ENCODE data around the gene UGT1A8.
A peak's percentile ranks its signal among the peaks of the same experiment; 100 is the strongest.
"Not testable (repeated sequence)": the region's sequence is repeated elsewhere in the genome, so short reads cannot be mapped to it uniquely, and the experiment has no call there.

Gene UGT1A8

DNA sequence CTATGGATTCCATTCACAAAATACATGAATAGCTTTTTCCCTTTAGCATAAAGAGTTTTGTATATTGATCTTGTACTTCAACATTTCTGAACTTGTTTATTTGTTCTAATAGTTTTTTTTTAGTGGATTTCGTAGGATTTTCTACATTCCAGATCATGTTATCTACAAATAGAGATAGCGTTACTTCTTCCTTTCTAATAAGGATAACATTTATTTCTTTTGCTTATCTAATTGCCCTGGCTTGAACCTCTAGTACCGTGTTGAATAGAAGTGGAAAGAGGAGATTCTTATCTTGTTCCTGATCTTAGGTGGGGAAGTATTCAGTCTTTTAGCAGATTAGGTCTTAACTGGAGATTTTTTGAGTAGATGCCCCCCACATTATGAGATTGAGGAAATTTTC, 84.8 kb downstream of the UGT1A8 start:
- in situ Hi-C loops (cut with HindIII; ENCODE audit: low pct_ligation_motif_present, low pct_unique_long_range_greater_than_20kb, low sequenced_read_pairs): no loop called here
- no peak for DNase-seq

DNA sequence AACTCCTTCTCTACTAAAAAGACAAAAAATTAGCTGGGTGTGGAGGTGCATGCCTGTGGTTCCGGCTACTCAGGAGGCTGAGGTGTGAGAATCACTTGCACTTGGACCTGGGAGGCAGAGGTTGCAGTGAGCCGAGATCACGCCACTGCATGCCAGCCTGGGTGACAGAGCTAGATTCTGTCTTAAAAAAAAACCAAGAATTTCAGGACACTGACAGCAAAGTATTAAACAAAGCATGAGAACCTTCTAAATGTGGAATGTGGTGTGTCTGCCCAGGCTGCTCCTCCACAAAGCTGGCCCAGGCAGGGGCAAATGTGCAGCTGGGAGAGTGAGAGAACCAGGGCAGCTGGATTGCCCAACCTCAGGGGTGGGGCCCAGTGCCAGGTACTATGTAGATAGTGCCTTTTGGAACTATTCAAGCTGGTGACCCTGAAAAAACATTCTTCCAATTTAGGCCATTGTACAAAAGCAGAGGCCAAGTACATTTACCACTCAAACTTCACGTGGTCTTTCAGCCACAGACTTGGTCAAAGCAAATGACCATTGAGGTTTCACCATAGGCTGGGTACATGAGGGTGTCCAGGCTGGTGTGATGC, 88.6 kb downstream of the UGT1A8 start:
- no peak for DNase-seq

GRCh38 chr2:233706720-233707119, 89.3 kb downstream of the UGT1A8 start:
- in situ Hi-C loops (cut with HindIII; ENCODE audit: low pct_ligation_motif_present, low pct_unique_long_range_greater_than_20kb, low sequenced_read_pairs): no loop called here
- DNase-seq: no peak

More for the DNA sequence above, 88.6 kb downstream of the UGT1A8 start:
- in situ Hi-C loops (cut with HindIII; ENCODE audit: low pct_ligation_motif_present, low pct_unique_long_range_greater_than_20kb, low sequenced_read_pairs): no loop called here

GRCh38 chr2:233707940-233708644, 90.7 kb downstream of the UGT1A8 start:
- in situ Hi-C loops (cut with HindIII; ENCODE audit: low pct_ligation_motif_present, low pct_unique_long_range_greater_than_20kb, low sequenced_read_pairs): no loop called here
- DNase-seq: no peak

GRCh38 chr2:233708942-233709341, 91.5 kb downstream of the UGT1A8 start:
- no peak for DNase-seq
- in situ Hi-C loops (cut with HindIII; ENCODE audit: low pct_ligation_motif_present, low pct_unique_long_range_greater_than_20kb, low sequenced_read_pairs): no loop called here

DNA sequence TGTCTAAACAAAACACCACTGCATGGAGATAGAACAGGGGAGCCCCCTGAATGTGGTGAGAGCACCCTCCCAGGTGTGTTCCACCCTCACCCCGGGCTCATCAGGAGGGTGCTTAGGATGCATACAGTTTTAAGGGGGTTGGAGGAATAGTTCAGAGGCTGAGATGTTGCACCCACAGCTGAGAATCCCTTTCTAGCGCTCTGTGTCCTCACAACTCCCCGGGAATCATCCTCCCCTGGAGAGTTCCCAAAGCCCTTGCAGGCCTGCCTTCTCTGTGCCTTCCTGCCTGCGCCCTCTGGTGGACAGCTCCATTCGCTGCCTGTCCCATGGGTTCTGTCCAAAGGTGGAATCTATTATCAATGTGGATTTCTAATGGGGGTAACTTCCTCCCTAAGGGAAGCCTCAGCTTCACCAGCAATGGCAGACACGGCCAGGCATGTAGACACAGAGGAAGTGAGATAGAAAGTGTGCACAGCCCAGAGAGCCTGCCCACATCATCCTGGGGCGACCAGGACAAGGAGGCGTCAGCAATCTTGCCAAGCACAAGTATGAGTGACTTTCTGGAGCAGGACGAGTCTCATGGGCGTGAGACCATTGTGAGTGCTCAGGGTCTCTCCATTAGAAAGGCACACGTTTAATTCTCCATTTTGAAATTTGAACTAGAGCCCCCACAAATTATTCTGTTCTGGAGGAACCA, 94.0 kb downstream of the UGT1A8 start:
- peak; percentile 87 for DNase-seq
- in situ Hi-C loops (cut with HindIII; ENCODE audit: low pct_ligation_motif_present, low pct_unique_long_range_greater_than_20kb, low sequenced_read_pairs): no loop called here

- no peak for DNase-seq
- in situ Hi-C loops (cut with HindIII; ENCODE audit: low pct_ligation_motif_present, low pct_unique_long_range_greater_than_20kb, low sequenced_read_pairs): no loop called here
Measured at GRCh38 chr2:233712611-233713261, 95.3 kb downstream of the UGT1A8 start, which contains the start of gene UGT1A5. UGT1A5 (plus strand) TSS chr2:233712907; CDS start chr2:233712992, 85 bp downstream.

- in situ Hi-C loops (cut with HindIII; ENCODE audit: low pct_ligation_motif_present, low pct_unique_long_range_greater_than_20kb, low sequenced_read_pairs): no loop called here
- DNase-seq: no peak
Measured at GRCh38 chr2:233713262-233713615, 95.8 kb downstream of the UGT1A8 start.

- in situ Hi-C loops (cut with HindIII; ENCODE audit: low pct_ligation_motif_present, low pct_unique_long_range_greater_than_20kb, low sequenced_read_pairs): no loop called here
- DNase-seq: no peak
Measured at GRCh38 chr2:233714121-233714520, 96.7 kb downstream of the UGT1A8 start.

DNA sequence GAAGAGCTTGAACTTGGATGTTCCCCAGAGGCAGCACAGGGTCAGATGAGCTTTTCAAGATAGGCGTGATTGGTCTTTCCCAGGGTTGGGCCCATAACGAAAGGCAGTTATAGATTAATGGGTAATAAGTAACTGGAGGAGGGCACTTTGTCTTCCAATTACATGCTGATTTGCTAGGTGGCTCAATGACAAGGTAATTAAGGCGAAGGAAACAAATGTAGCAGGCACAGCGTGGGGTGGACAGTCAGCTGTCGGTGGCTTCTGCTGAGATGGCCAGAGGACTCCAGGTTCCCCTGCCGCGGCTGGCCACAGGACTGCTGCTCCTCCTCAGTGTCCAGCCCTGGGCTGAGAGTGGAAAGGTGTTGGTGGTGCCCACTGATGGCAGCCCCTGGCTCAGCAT, 101.1 kb downstream of the UGT1A8 start, which contains the start of gene UGT1A4:
UGT1A4 (plus strand) TSS at position 185 of the 400 bp plus-strand sequence; CDS start at position 270, 85 bp downstream.
- DNase-seq: no peak
- in situ Hi-C loops (cut with HindIII; ENCODE audit: low pct_ligation_motif_present, low pct_unique_long_range_greater_than_20kb, low sequenced_read_pairs): no loop called here

GRCh38 chr2:233728723-233729301, 111.4 kb downstream of the UGT1A8 start, which contains the start of gene UGT1A3:
UGT1A3 (plus strand) TSS chr2:233729042; CDS start chr2:233729127, 85 bp downstream.
- in situ Hi-C loops (cut with HindIII; ENCODE audit: low pct_ligation_motif_present, low pct_unique_long_range_greater_than_20kb, low sequenced_read_pairs): no loop called here
- no peak for DNase-seq

DNA sequence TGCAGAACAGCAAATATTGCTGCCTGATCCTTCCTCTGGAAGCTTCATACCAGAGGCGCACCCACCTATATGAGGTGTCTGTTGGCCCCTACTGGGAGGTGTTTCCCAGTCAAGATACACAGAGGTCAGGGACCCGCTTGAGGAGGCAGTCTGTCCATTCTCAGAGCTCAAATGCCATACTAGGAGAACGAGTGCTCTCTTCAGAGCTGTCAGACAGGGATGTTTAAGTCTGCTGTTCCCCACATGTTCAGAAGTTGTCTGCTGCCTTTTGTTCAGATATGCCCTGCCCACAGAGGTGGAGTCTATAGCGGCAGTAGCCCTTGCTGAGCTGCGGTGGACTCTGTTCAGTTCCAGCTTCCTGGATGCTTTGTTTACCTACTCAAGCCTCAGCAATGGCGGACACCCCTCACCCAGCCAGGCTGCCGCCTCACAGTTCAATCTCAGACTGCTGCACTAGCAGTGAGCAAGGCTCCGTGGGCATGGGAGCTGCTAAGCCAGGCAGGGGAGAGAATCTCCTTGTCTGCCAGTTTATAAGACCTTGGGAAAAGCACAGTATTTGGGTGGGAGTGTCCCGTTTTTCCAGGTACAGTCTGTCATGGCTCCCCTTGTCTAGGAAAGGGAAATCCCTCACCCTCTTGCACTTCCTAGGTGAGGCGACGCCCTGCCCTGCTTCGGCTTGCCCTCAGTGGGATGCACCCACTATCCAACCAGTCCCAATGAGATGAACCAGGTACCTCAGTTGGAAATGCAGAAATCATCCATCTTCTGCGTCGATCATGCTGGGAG, 119.6 kb downstream of the UGT1A8 start:
- DNase-seq; in situ Hi-C loops (cut with HindIII; ENCODE audit: low pct_ligation_motif_present, low pct_unique_long_range_greater_than_20kb, low sequenced_read_pairs): not testable (repeated sequence)

DNA sequence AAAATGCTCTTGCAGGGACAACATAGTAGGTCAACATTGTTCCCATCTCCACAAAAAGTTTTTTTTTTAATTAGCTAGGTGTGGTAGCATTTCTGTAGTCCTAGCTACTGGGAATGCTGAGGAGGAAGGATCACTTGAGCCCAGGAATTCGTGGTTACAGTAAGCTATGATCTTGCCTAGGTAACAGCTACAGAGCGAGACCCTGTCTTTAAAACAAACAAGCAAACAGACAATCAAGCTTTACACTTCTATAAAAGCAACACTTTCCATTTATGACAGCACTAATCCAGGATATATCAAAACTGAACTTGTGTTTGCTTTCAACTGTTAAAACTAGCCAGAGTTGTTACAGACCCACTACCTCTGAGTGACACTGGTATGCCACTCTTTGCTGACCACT, 123.4 kb downstream of the UGT1A8 start:
- in situ Hi-C loops (cut with HindIII; ENCODE audit: low pct_ligation_motif_present, low pct_unique_long_range_greater_than_20kb, low sequenced_read_pairs): no loop called here
- no peak for DNase-seq

- in situ Hi-C loops (cut with HindIII; ENCODE audit: low pct_ligation_motif_present, low pct_unique_long_range_greater_than_20kb, low sequenced_read_pairs): no loop called here
- DNase-seq: no peak
Measured at GRCh38 chr2:233743464-233744259, 126.2 kb downstream of the UGT1A8 start.

DNA sequence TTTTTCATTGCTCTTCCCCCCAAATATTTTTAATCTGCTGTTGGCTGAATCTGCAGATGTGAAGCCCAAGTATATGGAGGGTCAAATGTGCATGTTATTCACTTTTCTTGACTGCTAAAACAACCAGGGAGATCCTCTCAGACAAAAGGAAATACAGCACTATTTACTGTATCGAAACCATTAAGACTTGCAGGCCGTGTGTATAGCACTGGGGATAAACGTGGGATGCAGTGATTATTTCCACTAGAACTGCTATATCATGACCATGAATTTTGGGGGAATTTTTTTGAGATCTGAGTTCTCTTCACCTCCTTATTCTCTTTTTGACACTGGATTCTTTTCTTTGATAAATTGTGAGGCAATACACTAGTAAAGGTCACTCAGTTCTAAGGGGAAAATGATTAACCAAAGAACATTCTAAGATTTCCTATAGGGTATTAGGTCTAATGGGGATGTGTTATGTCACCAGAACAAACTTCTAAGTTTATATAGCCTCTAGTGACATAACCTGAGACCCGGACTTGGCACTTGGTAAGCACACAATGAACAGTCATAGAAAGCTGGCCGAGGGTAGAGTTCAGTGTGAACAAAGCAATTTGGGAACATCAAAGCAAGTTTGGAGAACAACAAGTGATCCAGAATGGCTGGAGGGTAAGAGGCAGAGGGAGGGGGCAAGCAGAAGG, 127.8 kb downstream of the UGT1A8 start:
- DNase-seq: no peak
- in situ Hi-C loops (cut with HindIII; ENCODE audit: low pct_ligation_motif_present, low pct_unique_long_range_greater_than_20kb, low sequenced_read_pairs): no loop called here

- in situ Hi-C loops (cut with HindIII; ENCODE audit: low pct_ligation_motif_present, low pct_unique_long_range_greater_than_20kb, low sequenced_read_pairs): not testable (repeated sequence)
Measured at GRCh38 chr2:233745838-233746237, 128.4 kb downstream of the UGT1A8 start.

More at GRCh38 chr2:233745838-233746237, 128.4 kb downstream of the UGT1A8 start:
- not testable (repeated sequence) for DNase-seq
